ENCODE results near the gene ABCG5.

Gene ABCG5

GRCh38 chr2:43841949-43842865 lies 3.6 kb upstream of the ABCG5 start:
- DNase-seq, result no peak

DNA sequence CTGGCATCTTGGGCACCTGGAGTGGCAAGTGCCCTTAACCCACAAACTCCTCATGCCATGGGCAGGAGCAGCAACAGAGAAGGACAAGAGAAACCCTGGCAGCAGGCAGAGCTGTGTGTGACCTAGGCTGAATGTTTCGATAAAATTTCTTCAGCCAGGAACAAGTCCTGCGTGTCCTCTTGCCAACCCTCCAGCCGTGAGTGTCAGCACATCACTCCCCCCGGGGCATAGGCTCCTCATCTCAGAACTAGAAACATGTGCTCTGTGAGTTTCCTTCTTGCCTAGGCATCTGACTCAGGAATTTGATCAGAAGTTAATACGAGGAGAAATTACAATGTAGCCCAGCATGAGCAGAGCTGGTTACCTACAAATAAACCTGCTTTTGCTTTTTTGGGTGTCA lies 2.3 kb upstream of the ABCG5 start:
- DNase-seq, result no peak

- no peak for DNase-seq
Observed at GRCh38 chr2:43839776-43840564, 1.3 kb upstream of the ABCG5 start.

- no peak for DNase-seq
Observed at GRCh38 chr2:43837831-43838559, 644 bp downstream of the ABCG5 start.

DNA sequence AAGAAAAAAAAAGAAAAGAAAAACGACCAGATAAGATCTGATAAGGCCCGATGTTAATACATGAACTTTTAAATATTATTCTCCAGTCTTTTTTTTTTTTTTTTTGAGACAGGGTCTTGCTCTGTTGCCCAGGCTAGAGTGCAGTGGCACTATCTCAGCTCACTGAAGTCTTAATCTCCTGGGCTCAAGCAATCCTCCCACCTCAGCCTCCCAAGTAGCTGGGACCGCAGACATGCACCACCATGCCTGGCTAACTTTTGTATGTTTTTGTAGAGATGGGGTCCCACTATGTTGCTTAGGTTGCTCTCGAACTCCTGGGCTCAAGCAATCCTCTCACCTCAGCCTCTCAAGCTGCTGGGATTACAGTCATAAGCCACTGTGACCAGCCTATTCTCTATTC lies 1.6 kb downstream of the ABCG5 start:
- no peak for DNase-seq

DNA sequence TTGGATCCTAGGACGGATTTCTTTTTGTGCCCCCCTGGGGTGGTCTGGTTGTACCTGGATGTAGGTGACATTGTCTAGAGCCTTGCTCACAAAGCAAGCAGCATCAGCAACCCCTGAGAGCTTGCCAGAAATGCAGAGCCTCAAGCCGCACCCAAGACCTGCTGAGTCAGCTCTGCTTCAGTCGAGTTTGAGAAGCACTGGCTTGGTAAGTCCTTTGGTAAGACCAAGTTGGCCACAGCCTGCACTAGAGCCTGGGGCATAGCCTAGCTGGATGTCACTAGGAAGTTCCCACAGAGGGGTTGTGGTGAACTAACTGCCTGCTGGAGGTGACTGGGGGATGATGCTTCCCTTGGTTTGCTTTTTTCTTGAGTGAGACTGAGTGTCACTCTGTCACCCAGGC lies 6.2 kb downstream of the ABCG5 start:
- DNase-seq, result no peak

- DNase-seq, result no peak
Observed at GRCh38 chr2:43831543-43832294, 6.9 kb downstream of the ABCG5 start.

DNA sequence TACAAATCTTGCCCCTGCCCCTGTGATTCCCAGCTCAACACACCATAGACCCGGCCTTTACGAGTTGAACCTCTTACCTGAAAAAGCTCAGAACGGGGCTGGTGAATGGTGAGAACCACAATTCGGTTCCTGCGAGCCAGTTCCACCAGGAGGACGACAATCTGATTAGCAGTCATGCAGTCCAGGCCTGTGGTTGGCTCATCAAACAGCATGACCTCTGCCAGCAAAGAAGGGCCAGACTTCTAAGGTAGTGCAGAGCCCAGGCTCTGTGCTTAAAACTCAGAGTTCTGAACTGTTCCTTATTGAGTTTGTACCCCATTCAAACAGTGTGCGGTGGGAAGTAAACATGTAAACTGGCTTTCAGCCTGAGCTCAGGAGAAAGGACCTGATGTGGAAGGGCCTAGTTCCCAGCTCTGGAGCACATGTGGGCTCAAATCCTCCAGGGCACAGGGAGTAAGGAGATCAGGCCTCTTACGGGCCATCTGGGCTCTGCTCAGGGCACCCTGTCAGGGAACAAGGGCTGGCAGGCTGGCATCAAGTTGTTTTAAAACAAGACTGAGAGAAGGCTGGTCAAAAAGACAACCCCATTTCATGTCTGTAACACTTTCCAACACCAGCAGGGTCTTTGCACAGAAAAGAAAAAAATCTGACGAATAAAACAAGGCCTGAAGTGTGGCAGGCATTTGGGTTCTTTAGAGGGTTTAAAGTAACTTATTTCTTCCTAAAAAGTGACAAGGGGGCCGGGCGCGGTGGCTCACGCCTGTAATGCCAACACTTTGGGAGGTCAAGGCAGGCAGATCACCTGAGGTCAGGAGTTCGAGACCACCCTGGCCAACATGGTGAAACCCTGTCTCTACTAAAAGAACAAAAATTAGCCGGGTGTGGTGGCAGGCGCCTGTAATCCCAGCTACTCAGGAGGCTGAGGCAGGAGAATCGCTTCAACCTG lies 12.1 kb downstream of the ABCG5 start:
- no peak for DNase-seq

- DNase-seq, result no peak
Observed at GRCh38 chr2:43825841-43826240, 12.8 kb downstream of the ABCG5 start.

- DNase-seq, result no peak
Observed at GRCh38 chr2:43824951-43825493, 13.6 kb downstream of the ABCG5 start.

- no peak for DNase-seq
Observed at GRCh38 chr2:43824512-43824911, 14.1 kb downstream of the ABCG5 start.

GRCh38 chr2:43823751-43824150 lies 14.9 kb downstream of the ABCG5 start:
- no peak for DNase-seq

GRCh38 chr2:43822839-43823238 lies 15.8 kb downstream of the ABCG5 start:
- DNase-seq, result no peak

GRCh38 chr2:43819491-43820163 lies 19.0 kb downstream of the ABCG5 start:
- no peak for DNase-seq

- DNase-seq, result peak; percentile 16
Observed at GRCh38 chr2:43818761-43819160, 19.9 kb downstream of the ABCG5 start.

- DNase-seq, result no peak
Observed at GRCh38 chr2:43814711-43815110, 23.9 kb downstream of the ABCG5 start.

DNA sequence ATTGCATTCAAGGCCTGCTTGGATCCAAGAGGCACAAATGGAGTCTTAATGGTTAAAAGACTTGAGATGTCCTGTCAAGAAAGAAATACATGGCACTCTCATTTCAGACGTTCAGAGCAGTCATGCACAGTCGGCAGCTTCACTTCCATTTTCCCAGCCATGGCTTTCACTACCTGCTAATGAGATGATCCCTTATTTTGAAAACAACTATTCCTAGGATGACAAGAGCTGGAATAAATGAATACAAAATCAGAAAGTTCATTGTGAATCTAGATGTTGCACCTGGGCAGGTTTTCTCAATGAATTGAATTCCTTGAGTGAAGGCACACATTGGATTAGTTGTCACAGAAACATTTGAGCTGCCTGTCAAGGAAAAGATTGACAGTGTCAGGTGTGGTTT lies 25.7 kb downstream of the ABCG5 start:
- no peak for DNase-seq

- DNase-seq, result no peak
Observed at GRCh38 chr2:43812006-43812405, 26.6 kb downstream of the ABCG5 start.

- DNase-seq, result no peak
Observed at GRCh38 chr2:43810888-43811287, 27.8 kb downstream of the ABCG5 start.

DNA sequence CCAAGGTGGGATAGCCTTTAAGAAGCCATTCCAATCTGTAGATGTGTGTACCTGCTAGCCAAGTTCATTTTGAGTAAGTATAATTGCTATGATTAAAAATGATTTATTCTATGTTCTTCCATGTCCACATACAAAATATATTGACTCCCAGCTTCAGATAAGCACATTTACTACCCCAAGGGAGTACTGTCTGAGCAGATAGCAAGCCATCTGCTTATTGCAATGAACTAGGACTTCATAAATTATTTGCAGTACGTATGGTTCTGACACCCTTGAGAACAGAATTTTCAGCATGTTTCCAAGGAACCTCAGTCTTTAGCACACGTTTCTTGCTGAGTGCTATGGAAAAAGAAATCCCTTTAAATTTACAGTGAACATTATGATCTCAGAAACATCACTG lies 28.2 kb downstream of the ABCG5 start:
- no peak for DNase-seq

DNA sequence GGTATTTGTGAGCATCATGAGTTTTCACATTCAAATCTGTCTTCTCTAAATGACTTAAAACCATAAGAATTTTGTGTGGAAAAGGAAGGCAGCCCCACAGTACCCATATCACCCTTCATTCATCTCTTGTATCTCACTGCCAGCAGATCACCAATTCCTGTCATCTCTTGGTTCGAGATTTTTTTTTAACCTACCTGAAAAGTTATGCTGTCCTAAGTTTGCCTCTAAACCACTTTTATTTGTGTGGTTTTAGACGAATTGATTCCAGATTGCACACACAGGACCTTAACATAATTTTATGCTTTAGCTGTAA lies 32.0 kb downstream of the ABCG5 start:
- DNase-seq, result no peak
